HG03135 (cell line): Measurements from ENCODE around the gene TBC1D22A.
"Not testable (repeated sequence)": the region's sequence is repeated elsewhere in the genome, so short reads cannot be mapped to it uniquely, and the experiment has no call there.

Source experiments
- ATAC-seq: cut with Tn5 transposase; IDR thresholded peaks from one replicate; pipeline ENCODE4 v1.9.1; 2021; ENCODE audit warnings: mild to moderate bottlenecking, moderate library complexity; ENCODE audit not compliant: unreplicated experiment

Gene TBC1D22A, protein sequence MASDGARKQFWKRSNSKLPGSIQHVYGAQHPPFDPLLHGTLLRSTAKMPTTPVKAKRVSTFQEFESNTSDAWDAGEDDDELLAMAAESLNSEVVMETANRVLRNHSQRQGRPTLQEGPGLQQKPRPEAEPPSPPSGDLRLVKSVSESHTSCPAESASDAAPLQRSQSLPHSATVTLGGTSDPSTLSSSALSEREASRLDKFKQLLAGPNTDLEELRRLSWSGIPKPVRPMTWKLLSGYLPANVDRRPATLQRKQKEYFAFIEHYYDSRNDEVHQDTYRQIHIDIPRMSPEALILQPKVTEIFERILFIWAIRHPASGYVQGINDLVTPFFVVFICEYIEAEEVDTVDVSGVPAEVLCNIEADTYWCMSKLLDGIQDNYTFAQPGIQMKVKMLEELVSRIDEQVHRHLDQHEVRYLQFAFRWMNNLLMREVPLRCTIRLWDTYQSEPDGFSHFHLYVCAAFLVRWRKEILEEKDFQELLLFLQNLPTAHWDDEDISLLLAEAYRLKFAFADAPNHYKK

DNA sequence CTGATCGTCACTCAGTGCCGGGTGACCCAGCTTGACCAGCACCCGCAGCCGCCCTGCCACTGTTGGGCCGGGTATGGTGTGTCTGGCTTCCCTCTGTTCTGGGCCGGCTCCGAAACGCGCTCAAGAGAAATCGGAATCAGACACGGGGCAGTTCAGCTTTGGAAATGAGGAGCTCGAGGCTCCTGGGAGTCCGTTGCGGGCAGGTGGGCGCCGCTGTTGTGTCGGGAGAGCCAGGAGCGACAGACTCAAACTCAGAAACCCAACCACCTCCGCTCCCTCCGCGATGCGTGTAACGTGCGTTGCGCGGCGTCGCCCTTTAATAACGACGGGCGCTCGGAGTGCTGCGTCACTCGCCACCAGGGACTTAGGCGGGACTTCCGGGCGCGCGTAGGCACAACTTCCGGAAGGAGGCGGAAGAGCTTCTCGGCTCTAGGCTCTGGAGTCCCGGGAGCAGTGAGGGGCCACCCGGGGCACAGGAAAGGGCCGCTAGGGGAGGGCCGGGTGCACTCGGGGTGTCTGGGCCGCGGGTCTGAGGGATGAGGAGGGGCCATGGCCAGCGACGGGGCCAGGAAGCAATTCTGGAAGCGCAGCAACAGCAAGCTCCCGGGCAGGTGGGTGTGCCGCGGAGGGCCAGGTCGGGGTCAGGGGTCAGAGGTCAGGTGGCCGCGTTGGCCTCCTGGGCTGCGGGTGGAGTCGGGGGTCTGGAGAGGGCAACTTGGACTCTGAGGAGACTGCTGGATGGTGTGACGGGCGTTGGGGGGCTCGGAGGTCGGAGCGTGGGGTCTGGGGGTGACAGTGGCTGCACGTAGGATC is at the start of gene TBC1D22A:
Gene TBC1D22A, plus strand, starts transcription at position 413 of the 813 bp plus-strand sequence. Its CDS starts 137 bp downstream, at position 550.
- peak; percentile 82 for ATAC-seq

- ATAC-seq: no peak
Observed at GRCh38 chr22:46714550-46714949, 47.9 kb upstream of the TBC1D22A start.

DNA sequence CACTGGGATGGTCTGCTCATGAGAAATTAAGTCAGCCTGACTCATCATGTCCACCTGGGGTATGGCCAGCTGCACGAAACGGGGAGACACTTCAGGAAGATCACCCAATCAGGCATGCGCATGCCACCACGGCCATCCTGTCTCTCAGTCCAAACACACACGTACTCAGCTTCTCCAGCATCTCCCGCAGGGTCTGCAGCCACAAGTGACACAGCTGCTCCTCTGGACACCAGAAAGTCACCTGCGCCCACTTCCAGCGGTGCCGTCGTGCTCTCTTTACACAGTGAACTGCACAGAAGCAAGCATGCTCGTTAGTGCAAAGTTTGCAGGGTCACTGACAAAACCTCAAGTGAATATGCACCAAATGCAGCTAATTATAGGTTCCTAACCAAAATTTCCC is 42.5 kb upstream of the TBC1D22A start:
- ATAC-seq: no peak

- no peak for ATAC-seq
Observed at GRCh38 chr22:46721501-46722085, 40.9 kb upstream of the TBC1D22A start.

GRCh38 chr22:46723882-46724281 is 38.6 kb upstream of the TBC1D22A start:
- ATAC-seq: no peak

DNA sequence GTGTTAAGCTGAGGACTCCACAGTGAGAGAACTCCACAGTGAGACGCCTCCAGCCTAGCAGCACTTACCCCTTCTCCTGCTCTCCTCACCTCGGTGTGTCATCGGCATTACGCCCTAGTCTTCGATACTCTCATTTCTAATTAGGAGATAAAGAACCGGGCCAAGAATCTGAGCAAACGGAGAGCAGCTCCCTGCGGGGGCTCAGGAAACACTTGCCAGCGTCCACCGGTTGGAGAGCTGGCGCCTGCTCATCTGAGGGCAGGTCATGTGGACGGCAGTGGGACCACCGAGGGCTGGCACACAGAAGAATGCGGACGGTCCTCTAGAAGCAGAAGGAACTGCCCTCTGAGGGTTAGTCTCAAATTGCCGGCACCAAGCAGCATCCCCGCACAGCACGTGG is 37.4 kb upstream of the TBC1D22A start:
- ATAC-seq: no peak

- no peak for ATAC-seq
Observed at GRCh38 chr22:46726066-46726985, 36.1 kb upstream of the TBC1D22A start.

- no peak for ATAC-seq
Observed at GRCh38 chr22:46726986-46727317, 35.5 kb upstream of the TBC1D22A start.

DNA sequence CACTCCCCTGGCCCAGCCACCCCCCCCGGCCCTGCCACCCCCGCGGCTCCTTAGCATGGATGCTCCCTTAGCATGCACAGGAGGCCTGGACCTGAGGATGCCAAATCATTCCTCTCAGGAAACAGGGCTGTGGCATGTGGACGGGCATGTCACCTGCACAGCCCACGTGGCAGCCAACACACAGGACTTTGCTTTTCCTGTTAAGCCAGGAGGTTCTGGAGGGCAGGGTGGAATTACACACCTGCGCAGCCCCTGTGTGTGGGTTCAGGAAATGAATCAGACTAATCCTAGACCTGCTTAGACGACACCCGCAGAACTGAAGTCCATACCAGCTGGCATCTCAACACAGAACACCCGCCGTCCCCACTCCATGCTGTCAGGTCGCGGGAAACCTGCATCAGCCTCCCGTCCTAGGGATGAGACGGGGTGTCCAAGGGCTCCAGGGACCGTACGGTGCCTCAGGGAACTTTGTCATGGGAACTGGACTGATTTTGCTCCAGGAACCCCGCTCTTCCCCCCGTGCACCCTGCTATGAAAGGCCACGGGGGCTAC is 34.6 kb upstream of the TBC1D22A start:
- ATAC-seq: no peak

GRCh38 chr22:46728470-46728869 is 34.0 kb upstream of the TBC1D22A start:
- no peak for ATAC-seq

DNA sequence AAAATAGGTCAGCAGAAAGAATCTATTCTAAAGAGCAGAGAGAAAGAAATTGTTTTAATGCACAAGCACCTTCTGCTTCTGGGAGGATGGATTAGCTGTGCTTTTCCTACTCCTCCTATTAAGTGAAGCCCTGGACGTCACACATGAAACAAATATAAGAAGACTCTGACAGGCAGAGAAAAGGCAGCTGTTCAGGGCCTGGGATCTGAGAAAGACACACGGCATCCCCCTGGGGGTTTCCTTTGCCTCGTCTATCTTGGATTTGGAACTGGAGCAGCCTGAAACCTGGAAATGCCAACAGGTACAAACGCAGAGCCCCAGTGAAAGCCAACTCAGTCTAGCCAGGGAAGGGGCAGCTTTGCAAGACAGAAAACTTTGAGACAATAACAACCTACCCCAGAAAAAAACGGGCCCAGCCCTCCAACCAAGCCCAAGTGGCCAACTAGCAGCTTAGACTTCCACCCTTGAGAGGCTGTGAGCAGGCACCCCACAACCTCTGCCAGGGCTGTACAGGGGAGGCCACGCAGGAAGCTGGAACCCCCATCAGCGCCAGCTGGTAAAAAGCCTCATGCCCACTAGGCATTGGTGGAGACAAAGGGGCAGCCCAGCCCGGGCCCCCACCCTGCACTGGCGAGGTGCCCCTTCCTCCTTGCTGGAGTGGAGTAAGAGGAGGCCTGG is 31.7 kb upstream of the TBC1D22A start:
- ATAC-seq: no peak

DNA sequence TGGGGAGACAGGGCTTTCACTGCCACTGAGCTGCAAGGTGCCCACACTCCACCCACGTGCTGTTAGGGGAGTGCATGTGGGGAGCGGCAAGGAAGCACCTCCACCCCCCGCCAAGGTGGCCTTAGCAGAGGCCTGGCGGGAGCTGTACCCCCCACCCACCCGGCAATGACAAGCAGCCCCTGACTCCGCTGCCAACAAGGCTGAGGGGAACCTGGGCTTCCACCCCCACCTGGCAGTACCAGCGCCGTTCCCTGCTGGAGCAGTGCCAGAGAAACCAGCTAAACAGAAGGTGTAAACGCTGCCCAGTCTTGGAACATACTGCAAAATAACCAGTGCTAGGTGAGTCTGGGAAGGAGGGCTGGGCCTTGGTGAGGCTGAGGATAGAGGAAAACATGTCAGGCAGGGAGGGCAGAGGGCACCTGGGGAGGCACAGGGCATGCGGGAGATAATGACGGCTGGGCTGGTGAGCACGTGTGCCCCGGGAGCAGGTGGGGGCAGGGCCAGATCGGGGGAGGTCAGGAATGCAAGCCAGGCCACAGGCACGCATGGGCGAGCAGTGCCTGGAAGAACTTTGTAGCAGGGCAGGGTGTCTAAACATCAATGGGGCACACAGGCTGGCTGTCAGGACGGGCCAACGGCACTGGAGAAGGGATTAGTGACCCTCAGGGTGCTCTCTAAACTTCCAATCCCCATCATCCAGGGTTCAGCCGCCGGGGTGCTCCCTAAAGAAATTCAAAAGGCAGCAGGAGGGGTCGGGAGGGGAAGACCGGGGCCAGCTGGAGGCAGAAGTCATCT is 31.0 kb upstream of the TBC1D22A start:
- no peak for ATAC-seq

- ATAC-seq: no peak
Observed at GRCh38 chr22:46732041-46732379, 30.4 kb upstream of the TBC1D22A start.

GRCh38 chr22:46732513-46732912 is 29.9 kb upstream of the TBC1D22A start:
- no peak for ATAC-seq

- ATAC-seq: not testable (repeated sequence)
Observed at GRCh38 chr22:46734213-46734722, 28.2 kb upstream of the TBC1D22A start.

DNA sequence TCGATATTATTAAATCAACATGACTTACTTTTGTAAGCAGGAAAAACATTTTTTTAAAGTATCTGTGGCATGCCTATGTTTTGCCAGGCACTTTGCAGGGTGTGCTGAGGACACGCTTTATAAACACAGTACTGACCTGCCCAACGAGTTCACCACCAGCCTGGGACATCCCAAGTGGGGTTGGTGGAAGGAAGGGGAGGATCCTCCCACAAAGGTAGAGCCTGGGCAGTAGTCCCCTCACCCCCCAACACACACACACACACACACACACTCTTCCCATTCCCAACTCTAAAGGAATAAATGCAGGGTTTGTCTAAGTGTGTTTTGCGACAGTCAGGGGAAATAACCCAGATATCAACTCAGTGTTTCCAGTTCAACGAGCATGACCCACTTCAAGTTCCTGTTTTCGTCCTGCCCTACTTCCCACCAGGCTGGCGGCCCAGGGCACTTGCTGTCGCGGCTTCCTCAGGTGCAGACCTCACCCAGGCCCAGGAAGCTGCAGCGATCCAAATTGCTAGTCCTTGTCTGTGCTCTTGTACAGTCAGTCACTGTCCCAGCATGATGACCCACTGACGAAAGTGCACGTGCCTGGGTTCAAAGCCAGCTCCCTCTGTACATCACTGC is 27.5 kb upstream of the TBC1D22A start:
- ATAC-seq: no peak

GRCh38 chr22:46735747-46736608 is 26.5 kb upstream of the TBC1D22A start:
- no peak for ATAC-seq
